Naive thymus-derived CD8-positive, alpha-beta T cell (primary cell): ENCODE measurements around the gene CMAS. TPM values are rescaled to one million over a fixed set of nuclear protein-coding genes. Genes with fewer than 3 reads are reported as not detected.

ENCODE experiments used
- ATAC-seq, 2 donors: fragments of 150-1000 bp; cut with Tn5 transposase in 1 of 2; sonication (Bioruptor Pico), chemical (Tn5 transposase) in 1 of 2; 1 replicate in 1 of 2; 2 replicates in 1 of 2; pipeline ENCODE4 v1.10.0; 2021; ENCODE audit warnings: mild to moderate bottlenecking in 2 of 2, moderate library complexity in 2 of 2
- POLR2A ChIA-PET: fragments of 350-600 bp; sonication (Branson Sonifier 250); formaldehyde crosslinking; loops from one replicate; lab custom pipeline; 2021; ENCODE audit warnings: antibody characterized with exemption; lab: Charles Lee
- DNase-seq, 10 donors: peaks; one replicate each; pipeline versions ENCODE4 v3.0.0 to v3.0.0-alpha.2; 2020 to 2022
- H3K27ac Mint-ChIP-seq, 10 donors: one replicate each; pipeline ENCODE4 v1.8.0; 2020 to 2022; ENCODE audit warnings: mild to moderate bottlenecking in 10 of 10, mixed read lengths in 10 of 10, moderate library complexity in 4 of 10, inconsistent platforms in 1 of 10
- H3K27me3 Mint-ChIP-seq, 5 donors: one replicate each; pipeline ENCODE4 v1.8.0; 2021 to 2022; ENCODE audit warnings: mixed read lengths in 5 of 5
- H3K36me3 Mint-ChIP-seq, 3 donors: one replicate each; pipeline ENCODE4 v1.8.0; 2020 to 2022; ENCODE audit warnings: mixed read lengths in 3 of 3, mild to moderate bottlenecking in 2 of 3, inconsistent platforms in 1 of 3
- H3K4me1 Mint-ChIP-seq, 4 donors: one replicate each; pipeline ENCODE4 v1.8.0; 2021 to 2022; ENCODE audit warnings: mixed read lengths in 4 of 4
- H3K4me3 Mint-ChIP-seq, 10 donors: one replicate each; pipeline ENCODE4 v1.8.0; 2020 to 2022; ENCODE audit warnings: mild to moderate bottlenecking in 10 of 10, mixed read lengths in 10 of 10, moderate library complexity in 6 of 10, inconsistent platforms in 1 of 10
- H3K9me3 Mint-ChIP-seq, 9 donors: one replicate each; pipeline ENCODE4 v1.8.0; 2020 to 2022; ENCODE audit warnings: mixed read lengths in 9 of 9, mild to moderate bottlenecking in 3 of 9, inconsistent platforms in 1 of 9, moderate library complexity in 1 of 9
- polyA plus RNA-seq, 3 donors: library from polyadenylated mRNA; unstranded; fragments of 300-500 nt; fragmentation: Illumina TruSeq; gene quantifications; one replicate each; pipeline ENCODE4 v1.2.3, GENCODE V29; 2021
- total RNA-seq, 8 experiments: library from RNA in 2 of 8; stranded (reverse) in 2 of 8; gene quantifications; one replicate each; pipeline ENCODE4 v1.2.3 and lab custom pipeline; 2021 to 2026

The CMAS gene
- total and polyA plus RNA-seq, 5 experiments from 2014 or later, result 17.6 to 36.9 (median 28.2) TPM

- H3K9me3 Mint-ChIP-seq, result no peaks in the 10 kb centered on the region
- H3K36me3 Mint-ChIP-seq, result no peaks in the 10 kb centered on the region
- POLR2A ChIA-PET, result no interaction called here
- peaks cover 5 to 8% (median 6%) of the 10 kb centered on the region in 4 donors for H3K4me1 Mint-ChIP-seq
- DNase-seq, result no peak
- ATAC-seq, result no peak
- H3K27me3 Mint-ChIP-seq, result no peaks in the 10 kb centered on the region
- no peak overlapping the region for H3K4me3 Mint-ChIP-seq
- no peak overlapping the region for H3K27ac Mint-ChIP-seq
Observed at GRCh38 chr12:22029991-22030390, 16.0 kb upstream of the CMAS start.

- DNase-seq (no peak), ATAC-seq (no peak)
- H3K27me3 Mint-ChIP-seq, result no peaks in the 10 kb centered on the region
- POLR2A ChIA-PET, result no interaction called here
- peaks cover 5 to 8% (median 6%) of the 10 kb centered on the region in 4 donors for H3K4me1 Mint-ChIP-seq
- no peak overlapping the region for H3K4me3 Mint-ChIP-seq
- no peak overlapping the region for H3K27ac Mint-ChIP-seq
- H3K9me3 Mint-ChIP-seq, result peaks cover 0 to 2% (median 0%) of the 10 kb centered on the region in 9 donors
- no peaks in the 10 kb centered on the region for H3K36me3 Mint-ChIP-seq
Observed at GRCh38 chr12:22032732-22033131, 13.3 kb upstream of the CMAS start.

- peaks cover 0 to 2% (median 2%) of the 10 kb centered on the region in 3 donors for H3K36me3 Mint-ChIP-seq
- peak overlapping the region in 4 of 10 donors; percentile 16 to 56 (median 36) for H3K27ac Mint-ChIP-seq
- peaks cover 0 to 2% (median 0%) of the 10 kb centered on the region in 9 donors for H3K9me3 Mint-ChIP-seq
- peaks cover 0 to 2% (median 0%) of the 10 kb centered on the region in 5 donors for H3K27me3 Mint-ChIP-seq
- peaks cover 5 to 8% (median 6%) of the 10 kb centered on the region in 4 donors for H3K4me1 Mint-ChIP-seq
- DNase-seq (no peak), ATAC-seq (no peak)
- POLR2A ChIA-PET, result no interaction called here
- peak overlapping the region in 1 of 10 donors; percentile 2 for H3K4me3 Mint-ChIP-seq
Observed at GRCh38 chr12:22034709-22035506, 11.1 kb upstream of the CMAS start.

- no peak overlapping the region for H3K4me3 Mint-ChIP-seq
- H3K9me3 Mint-ChIP-seq, result peaks cover 0 to 2% (median 0%) of the 10 kb centered on the region in 9 donors
- no peak for DNase-seq
- POLR2A ChIA-PET, result no interaction called here
- H3K4me1 Mint-ChIP-seq, result peaks cover 5 to 8% (median 6%) of the 10 kb centered on the region in 4 donors
- peaks cover 0 to 5% (median 0%) of the 10 kb centered on the region in 5 donors for H3K27me3 Mint-ChIP-seq
- peaks cover 0 to 4% (median 2%) of the 10 kb centered on the region in 3 donors for H3K36me3 Mint-ChIP-seq
- no peak for ATAC-seq
- H3K27ac Mint-ChIP-seq, result no peak overlapping the region
Observed at GRCh38 chr12:22037947-22038346, 8.1 kb upstream of the CMAS start.

GRCh38 chr12:22038734-22039133, 7.3 kb upstream of the CMAS start:
- H3K36me3 Mint-ChIP-seq, result peaks cover 0 to 4% (median 2%) of the 10 kb centered on the region in 3 donors
- peaks cover 5 to 8% (median 6%) of the 10 kb centered on the region in 4 donors for H3K4me1 Mint-ChIP-seq
- POLR2A ChIA-PET, result no interaction called here
- H3K27me3 Mint-ChIP-seq, result peaks cover 0 to 5% (median 0%) of the 10 kb centered on the region in 5 donors
- no peak overlapping the region for H3K27ac Mint-ChIP-seq
- H3K9me3 Mint-ChIP-seq, result peaks cover 0 to 2% (median 0%) of the 10 kb centered on the region in 9 donors
- no peak for ATAC-seq
- H3K4me3 Mint-ChIP-seq, result no peak overlapping the region
- DNase-seq, result no peak

- ATAC-seq, result no peak
- peaks cover 0 to 5% (median 0%) of the 10 kb centered on the region in 5 donors for H3K27me3 Mint-ChIP-seq
Observed at GRCh38 chr12:22039361-22039760, 6.7 kb upstream of the CMAS start.

GRCh38 chr12:22042976-22043669, 2.9 kb upstream of the CMAS start:
- DNase-seq (no peak), ATAC-seq (no peak)
- Mint-ChIP-seq H3K27ac (peak overlapping the region in 1 of 10 donors; percentile 71), H3K27me3 (peaks cover 0 to 5% (median 0%) of the 10 kb centered on the region in 5 donors), H3K4me1 (peaks cover 3 to 23% (median 18%) of the 10 kb centered on the region in 4 donors), H3K9me3 (no peaks in the 10 kb centered on the region), H3K4me3 (no peak overlapping the region), H3K36me3 (peaks cover 0 to 4% (median 1%) of the 10 kb centered on the region in 3 donors)
- POLR2A ChIA-PET, result no interaction called here

More at GRCh38 chr12:22039361-22039760, 6.7 kb upstream of the CMAS start:
- POLR2A ChIA-PET, result no interaction called here
- Mint-ChIP-seq H3K36me3 (peaks cover 0 to 4% (median 2%) of the 10 kb centered on the region in 3 donors), H3K4me3 (no peak overlapping the region), H3K9me3 (peaks cover 0 to 2% (median 0%) of the 10 kb centered on the region in 9 donors), H3K27ac (no peak overlapping the region), H3K4me1 (peaks cover 4 to 6% (median 4%) of the 10 kb centered on the region in 4 donors)
- DNase-seq, result no peak

- Mint-ChIP-seq H3K9me3 (no peaks in the 10 kb centered on the region), H3K36me3 (peaks cover 0 to 4% (median 0%) of the 10 kb centered on the region in 3 donors), H3K27ac (peak overlapping the region in 5 of 10 donors; percentile 15 to 60 (median 33)), H3K4me1 (peaks cover 6 to 30% (median 24%) of the 10 kb centered on the region in 4 donors), H3K4me3 (peak overlapping the region in 1 of 10 donors; percentile 38), H3K27me3 (peaks cover 0 to 5% (median 0%) of the 10 kb centered on the region in 5 donors)
- no peak for DNase-seq
- POLR2A ChIA-PET, result no interaction called here
- no peak for ATAC-seq
Observed at GRCh38 chr12:22043943-22044342, 2.1 kb upstream of the CMAS start.

GRCh38 chr12:22044391-22044790, 1.6 kb upstream of the CMAS start:
- Mint-ChIP-seq H3K4me3 (peak overlapping the region in 4 of 10 donors; percentile 0 to 55 (median 18)), H3K27ac (peak overlapping the region in 3 of 10 donors; percentile 15 to 52 (median 37)), H3K9me3 (no peaks in the 10 kb centered on the region), H3K4me1 (peaks cover 9 to 33% (median 28%) of the 10 kb centered on the region in 4 donors), H3K27me3 (peaks cover 0 to 5% (median 0%) of the 10 kb centered on the region in 5 donors), H3K36me3 (peaks cover 0 to 4% (median 3%) of the 10 kb centered on the region in 3 donors)
- DNase-seq (no peak), ATAC-seq (no peak)
- POLR2A ChIA-PET, result no interaction called here

- Mint-ChIP-seq H3K4me1 (peaks cover 16 to 45% (median 44%) of the 10 kb centered on the region in 4 donors), H3K36me3 (peaks cover 0 to 5% (median 0%) of the 10 kb centered on the region in 3 donors), H3K9me3 (no peaks in the 10 kb centered on the region), H3K27ac (peak overlapping the region; percentile 76 to 97 (median 92)), H3K27me3 (no peaks in the 10 kb centered on the region), H3K4me3 (peak overlapping the region; percentile 92 to 99 (median 95))
- ATAC-seq (no peak), DNase-seq (no peak)
- POLR2A ChIA-PET, result interaction anchor here (0.6 to 1.8 kb wide), 3 partner anchors 389 to 498 kb away, joined by 3 to 7 read pairs (median 4); partner anchors contain the start of genes C2CD5 and LDHB
Observed at GRCh38 chr12:22046968-22047390, 961 bp downstream of the CMAS start.

GRCh38 chr12:22047494-22047893, 1.5 kb downstream of the CMAS start:
- DNase-seq (no peak), ATAC-seq (no peak)
- POLR2A ChIA-PET, result interaction anchor here (1.4 to 1.8 kb wide), 2 partner anchors 389 to 497 kb away, joined by 4 to 7 read pairs; partner anchors contain the start of genes C2CD5 and LDHB
- no peaks in the 10 kb centered on the region for H3K27me3 Mint-ChIP-seq
- H3K9me3 Mint-ChIP-seq, result no peaks in the 10 kb centered on the region
- peak overlapping the region in 9 of 10 donors; percentile 24 to 98 (median 94) for H3K4me3 Mint-ChIP-seq
- H3K4me1 Mint-ChIP-seq, result peaks cover 16 to 45% (median 44%) of the 10 kb centered on the region in 4 donors
- peak overlapping the region in 7 of 10 donors; percentile 2 to 94 (median 74) for H3K27ac Mint-ChIP-seq
- H3K36me3 Mint-ChIP-seq, result peaks cover 0 to 5% (median 0%) of the 10 kb centered on the region in 3 donors
